ENCODE results near the gene CATSPERD.
"Not testable (repeated sequence)": the region's sequence is repeated elsewhere in the genome, so short reads cannot be mapped to it uniquely, and the experiment has no call there.

Gene CATSPERD

GRCh38 chr19:5743630-5744029 is 23.2 kb downstream of the CATSPERD start:
- DNase-seq = no peak

GRCh38 chr19:5744999-5745398 is 24.6 kb downstream of the CATSPERD start:
- not testable (repeated sequence) for DNase-seq

- DNase-seq = not testable (repeated sequence)
These were observed 28.5 kb downstream of the CATSPERD start for GRCh38 chr19:5748920-5749319.

- DNase-seq = no peak
These were observed 29.1 kb downstream of the CATSPERD start for GRCh38 chr19:5749505-5749904.

- DNase-seq = no peak
These were observed 31.3 kb downstream of the CATSPERD start for GRCh38 chr19:5751709-5752108.

- no peak for DNase-seq
These were observed 33.3 kb downstream of the CATSPERD start for GRCh38 chr19:5753743-5754142.

GRCh38 chr19:5762608-5763217 is 42.3 kb downstream of the CATSPERD start:
- DNase-seq = no peak

GRCh38 chr19:5765220-5765619 is 44.8 kb downstream of the CATSPERD start:
- DNase-seq = no peak

- DNase-seq = no peak
These were observed 47.5 kb downstream of the CATSPERD start for GRCh38 chr19:5767949-5768348.

GRCh38 chr19:5772416-5772815 is 52.0 kb downstream of the CATSPERD start:
- DNase-seq = no peak

GRCh38 chr19:5773276-5773675 is 52.8 kb downstream of the CATSPERD start:
- no peak for DNase-seq

- no peak for DNase-seq
These were observed 54.5 kb downstream of the CATSPERD start for GRCh38 chr19:5774921-5775320.

GRCh38 chr19:5775668-5776309 is 55.4 kb downstream of the CATSPERD start:
- DNase-seq = no peak

GRCh38 chr19:5778402-5778801 is 58.0 kb downstream of the CATSPERD start:
- no peak for DNase-seq

GRCh38 chr19:5780916-5781315 is 60.5 kb downstream of the CATSPERD start:
- not testable (repeated sequence) for DNase-seq

GRCh38 chr19:5782322-5782721 is 61.9 kb downstream of the CATSPERD start:
- no peak for DNase-seq

- DNase-seq = no peak
These were observed 62.8 kb downstream of the CATSPERD start for GRCh38 chr19:5782945-5783919.

GRCh38 chr19:5784581-5785147 is 64.2 kb downstream of the CATSPERD start, which contains the start of gene PRR22:
Gene PRR22, minus strand, starts transcription at chr19:5784746. Its CDS starts 86 bp downstream, at chr19:5784660.
- no peak for DNase-seq

- no peak for DNase-seq
These were observed 65.0 kb downstream of the CATSPERD start for GRCh38 chr19:5785423-5785822.

GRCh38 chr19:5786593-5787408 is 66.4 kb downstream of the CATSPERD start:
- no peak for DNase-seq

- DNase-seq = no peak
These were observed 67.2 kb downstream of the CATSPERD start for GRCh38 chr19:5787409-5788182.

Measured in activated effector memory CD4-positive, alpha-beta T cell treated with anti-CD3 and anti-CD28 coated beads, Interleukin-2, amount 50 U/mL, for 16 hours (primary cell).